Neuron (in vitro differentiated cells): ENCODE data around the gene RBMY1A1.
"Not testable (repeated sequence)": the region's sequence is repeated elsewhere in the genome, so short reads cannot be mapped to it uniquely, and the experiment has no call there.

Source experiments
- H2AFZ ChIP-seq: one replicate; pipeline ENCODE4 v1.6.1; 2013; ENCODE audit warnings: low read depth, mild to moderate bottlenecking, inconsistent platforms, low read length, moderate library complexity
- H3K27me3 ChIP-seq: one replicate; pipeline ENCODE4 v1.6.1; 2013; ENCODE audit warnings: low read length; ENCODE audit not compliant: insufficient read depth
- H3K36me3 ChIP-seq: one replicate; pipeline ENCODE4 v1.6.1; 2013; ENCODE audit warnings: low read length; ENCODE audit not compliant: insufficient read depth
- H3K4me1 ChIP-seq: one replicate; pipeline ENCODE4 v1.6.1; 2013; ENCODE audit warnings: low read length; ENCODE audit not compliant: insufficient read depth
- H3K4me3 ChIP-seq: 2 replicates; pipeline ENCODE4 v1.5.1; 2013; ENCODE audit warnings: mild to moderate bottlenecking, low read length, moderate library complexity
- H3K9me3 ChIP-seq: one replicate; pipeline ENCODE4 v1.6.1; 2013; ENCODE audit warnings: low read length

Gene RBMY1A1

DNA sequence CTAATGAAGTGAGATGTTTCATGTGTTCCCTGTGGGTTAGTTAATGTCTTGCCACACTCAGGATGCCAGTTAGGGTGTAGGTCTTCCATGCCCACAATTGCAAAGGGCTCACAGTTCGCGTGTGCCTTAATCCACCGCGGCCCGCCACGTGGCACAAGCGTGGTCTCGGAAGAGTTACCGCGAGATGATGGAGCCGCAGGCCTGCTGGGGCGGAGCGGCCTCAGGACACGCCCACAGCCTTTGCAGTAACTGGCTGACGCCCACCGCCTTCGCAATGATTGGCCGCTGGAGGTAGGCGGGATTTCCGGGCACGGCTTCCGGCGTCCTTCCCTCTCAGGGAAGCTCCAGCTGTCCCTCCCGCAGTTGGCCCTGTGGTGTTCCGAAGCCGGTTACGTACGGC, at the start of gene RBMY1A1:
Gene RBMY1A1 (plus strand): TSS at position 301 of the 400 bp plus-strand sequence. CDS start 2,013 bp downstream, outside the sequence.
- not testable (repeated sequence) for H3K36me3 ChIP-seq, H3K27me3 ChIP-seq, H2AFZ ChIP-seq, H3K4me1 ChIP-seq, H3K4me3 ChIP-seq, H3K9me3 ChIP-seq

DNA sequence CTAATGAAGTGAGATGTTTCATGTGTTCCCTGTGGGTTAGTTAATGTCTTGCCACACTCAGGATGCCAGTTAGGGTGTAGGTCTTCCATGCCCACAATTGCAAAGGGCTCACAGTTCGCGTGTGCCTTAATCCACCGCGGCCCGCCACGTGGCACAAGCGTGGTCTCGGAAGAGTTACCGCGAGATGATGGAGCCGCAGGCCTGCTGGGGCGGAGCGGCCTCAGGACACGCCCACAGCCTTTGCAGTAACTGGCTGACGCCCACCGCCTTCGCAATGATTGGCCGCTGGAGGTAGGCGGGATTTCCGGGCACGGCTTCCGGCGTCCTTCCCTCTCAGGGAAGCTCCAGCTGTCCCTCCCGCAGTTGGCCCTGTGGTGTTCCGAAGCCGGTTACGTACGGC, 23.6 kb upstream of the RBMY1A1 start, which contains the start of gene RBMY1B:
Gene RBMY1B (plus strand): TSS at position 301 of the 400 bp plus-strand sequence. CDS start 2,013 bp downstream, outside the sequence.
- H3K4me1 ChIP-seq, H3K9me3 ChIP-seq, H3K27me3 ChIP-seq, H2AFZ ChIP-seq, H3K36me3 ChIP-seq, H3K4me3 ChIP-seq: not testable (repeated sequence)

DNA sequence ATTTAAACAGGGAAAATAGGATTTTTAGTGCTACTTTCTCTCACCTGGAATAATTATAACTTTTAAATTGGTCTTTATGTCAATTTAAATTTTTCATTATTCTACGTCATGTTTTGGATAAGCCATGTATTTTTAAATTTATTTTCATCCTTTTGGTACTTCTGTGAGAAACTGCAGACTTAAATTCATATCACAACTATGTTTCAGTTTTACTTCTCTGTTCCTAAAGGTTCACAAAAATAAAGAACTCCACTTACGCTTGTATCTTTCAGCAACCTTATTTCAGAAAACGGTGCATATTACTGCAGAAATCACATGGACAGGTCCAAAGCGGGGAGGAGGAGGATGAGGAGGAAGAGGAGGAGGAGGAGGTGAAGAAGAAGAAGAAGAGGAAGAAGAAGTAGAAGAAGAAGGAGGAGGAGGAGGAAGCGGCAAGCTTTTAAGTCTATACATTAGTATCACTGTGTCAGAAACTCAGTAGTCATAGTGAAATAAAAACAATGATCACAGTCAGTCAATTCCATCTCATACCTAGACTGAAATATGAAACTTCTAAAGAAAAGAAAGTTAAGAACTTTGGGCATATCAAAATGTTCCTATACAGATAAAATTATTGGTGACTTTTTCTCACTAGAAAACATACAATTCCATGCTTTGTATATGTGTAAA, 24.8 kb downstream of the RBMY1A1 start:
- H3K27me3 ChIP-seq, H3K9me3 ChIP-seq, H3K4me3 ChIP-seq, H3K4me1 ChIP-seq, H3K36me3 ChIP-seq, H2AFZ ChIP-seq: not testable (repeated sequence)

DNA sequence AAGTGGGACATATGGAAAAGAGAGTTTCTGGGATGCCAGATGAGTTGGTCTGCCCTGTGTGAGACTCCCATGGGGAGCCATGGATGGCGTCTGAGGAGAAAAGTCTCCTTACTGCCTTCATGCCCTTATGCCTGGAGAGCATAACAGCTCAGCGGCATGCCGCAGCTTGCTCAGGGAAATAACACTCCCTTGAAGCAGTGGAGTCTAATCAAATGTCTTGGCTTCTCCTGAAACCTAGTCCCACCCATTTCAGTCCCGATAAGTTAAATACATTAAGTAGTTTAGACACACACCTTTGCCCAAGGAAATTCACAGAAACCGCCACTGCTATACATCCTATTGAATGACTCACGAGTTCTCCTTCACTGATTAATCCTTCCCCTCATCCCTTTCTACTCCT, 50.8 kb downstream of the RBMY1A1 start:
- Histone ChIP-seq H3K4me1 (no peaks in the 10 kb centered on the region), H3K27me3 (no peaks in the 10 kb centered on the region), H2AFZ (no peak overlapping the region), H3K9me3 (no peaks in the 10 kb centered on the region), H3K4me3 (no peak overlapping the region), H3K36me3 (no peaks in the 10 kb centered on the region)

DNA sequence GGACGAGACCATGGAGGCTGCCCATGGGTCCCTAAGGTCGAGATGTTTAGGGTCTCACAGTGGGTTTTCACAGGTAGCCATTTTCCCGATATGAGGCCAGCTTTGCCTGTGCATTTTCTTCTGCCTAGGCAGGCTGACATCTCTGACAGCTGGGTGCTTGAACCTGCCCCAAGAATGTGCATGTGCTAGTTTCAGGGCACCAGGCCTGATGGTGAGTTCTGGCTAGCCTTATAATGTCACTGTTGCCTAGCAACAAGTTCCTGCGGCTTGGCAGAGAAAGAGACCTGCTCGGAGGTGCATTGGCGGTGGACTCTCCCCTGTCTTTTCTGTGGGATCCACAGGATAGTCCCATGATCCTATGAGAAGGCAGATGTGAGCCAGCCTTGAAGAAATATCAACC, 51.8 kb downstream of the RBMY1A1 start:
- H2AFZ ChIP-seq, H3K36me3 ChIP-seq, H3K27me3 ChIP-seq, H3K4me1 ChIP-seq, H3K4me3 ChIP-seq, H3K9me3 ChIP-seq: not testable (repeated sequence)

DNA sequence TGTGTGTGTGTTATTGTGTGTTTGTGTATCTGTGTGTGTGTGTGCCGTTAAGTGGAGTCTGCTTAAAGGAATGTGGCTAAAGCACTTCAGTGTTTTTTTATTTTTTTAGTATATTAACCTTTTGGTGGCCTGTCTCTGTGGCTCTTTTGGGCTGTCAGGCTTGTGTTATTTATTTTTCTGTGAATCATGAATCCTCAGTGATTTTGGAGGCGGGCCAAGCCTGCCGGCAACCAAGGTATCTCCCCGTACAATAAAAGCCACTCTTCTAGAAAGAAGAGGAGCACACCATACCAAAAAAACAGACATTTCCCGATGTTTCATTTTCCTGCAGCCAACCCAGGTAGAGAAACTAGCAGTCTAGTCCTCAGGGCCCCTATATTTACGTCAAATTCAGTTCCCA, 57.4 kb downstream of the RBMY1A1 start:
- H3K4me3 ChIP-seq, result no peak overlapping the region
- no peaks in the 10 kb centered on the region for H3K36me3 ChIP-seq
- no peaks in the 10 kb centered on the region for H3K27me3 ChIP-seq
- H3K9me3 ChIP-seq, result no peaks in the 10 kb centered on the region
- H2AFZ ChIP-seq, result no peak overlapping the region
- no peaks in the 10 kb centered on the region for H3K4me1 ChIP-seq

DNA sequence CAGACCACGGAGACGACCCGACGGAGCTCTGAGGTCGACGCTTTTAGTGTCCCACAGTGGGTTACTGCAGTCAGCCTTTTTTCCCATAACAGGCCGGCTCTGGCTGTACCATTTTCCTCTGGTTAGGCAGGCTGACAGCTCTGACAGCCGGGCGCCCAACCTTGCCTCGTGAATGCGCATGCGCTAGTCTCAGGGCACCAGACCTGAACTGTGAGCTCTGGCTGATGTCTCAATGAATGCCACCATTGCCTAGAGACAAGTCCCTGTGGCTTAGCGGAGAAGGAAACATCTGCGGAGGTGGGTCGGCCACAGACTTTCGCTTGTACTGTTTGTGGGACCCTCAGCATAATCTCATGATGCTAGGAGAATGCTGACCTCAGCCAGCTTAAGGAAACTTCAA, 61.6 kb downstream of the RBMY1A1 start:
- not testable (repeated sequence) for H3K27me3 ChIP-seq, H2AFZ ChIP-seq

More for the DNA sequence above, 61.6 kb downstream of the RBMY1A1 start:
- H3K9me3 ChIP-seq, H3K36me3 ChIP-seq, H3K4me3 ChIP-seq, H3K4me1 ChIP-seq: not testable (repeated sequence)
